HG02588 (cell line): ENCODE measurements around the gene CDH1.
"Not testable (repeated sequence)": the region's sequence is repeated elsewhere in the genome, so short reads cannot be mapped to it uniquely, and the experiment has no call there.

ENCODE experiments used
- ATAC-seq: cut with Tn5 transposase; IDR thresholded peaks from one replicate; pipeline ENCODE4 v1.9.1; 2021; ENCODE audit warnings: mild to moderate bottlenecking, moderate library complexity; ENCODE audit not compliant: unreplicated experiment

Gene CDH1

DNA sequence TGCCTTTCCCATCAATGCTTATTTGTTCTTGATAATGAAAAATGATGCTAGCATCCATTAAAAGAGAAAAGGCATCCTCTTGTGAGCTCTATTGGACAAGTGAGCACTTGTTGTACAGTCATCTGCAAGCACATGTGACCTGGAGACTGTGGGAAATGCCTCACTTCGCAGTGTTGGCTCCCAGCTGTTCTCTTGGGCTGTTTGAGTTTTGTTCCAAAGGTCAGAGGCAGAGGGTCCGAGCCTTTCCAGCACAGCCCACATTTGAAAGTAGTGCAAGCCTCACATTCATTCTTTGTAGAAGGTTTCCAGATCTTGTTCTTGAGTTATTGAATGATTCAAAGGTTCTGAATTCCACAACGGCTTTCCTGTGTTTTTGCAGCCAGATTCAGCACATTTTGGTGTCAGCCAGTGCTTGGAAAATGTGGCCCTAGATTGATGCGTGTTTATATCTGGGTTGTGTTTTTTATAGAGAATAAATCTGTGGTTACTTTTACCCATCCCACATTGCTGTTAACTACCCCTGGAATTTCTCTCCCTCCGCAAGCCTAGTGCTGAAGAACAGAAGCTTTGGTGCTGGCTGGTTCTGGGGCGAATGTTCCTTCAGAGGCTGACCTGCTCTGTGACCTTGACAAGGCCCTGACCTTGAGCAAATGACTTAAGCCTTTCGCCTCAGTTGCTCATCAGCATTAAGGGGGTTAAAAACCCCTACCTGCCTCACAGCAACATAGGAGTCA, 49.8 kb downstream of the CDH1 start:
- no peak for ATAC-seq

- ATAC-seq = not testable (repeated sequence)
Measured at GRCh38 chr16:68787419-68787807, 50.3 kb downstream of the CDH1 start.

GRCh38 chr16:68790130-68790761, 53.2 kb downstream of the CDH1 start:
- ATAC-seq = no peak

DNA sequence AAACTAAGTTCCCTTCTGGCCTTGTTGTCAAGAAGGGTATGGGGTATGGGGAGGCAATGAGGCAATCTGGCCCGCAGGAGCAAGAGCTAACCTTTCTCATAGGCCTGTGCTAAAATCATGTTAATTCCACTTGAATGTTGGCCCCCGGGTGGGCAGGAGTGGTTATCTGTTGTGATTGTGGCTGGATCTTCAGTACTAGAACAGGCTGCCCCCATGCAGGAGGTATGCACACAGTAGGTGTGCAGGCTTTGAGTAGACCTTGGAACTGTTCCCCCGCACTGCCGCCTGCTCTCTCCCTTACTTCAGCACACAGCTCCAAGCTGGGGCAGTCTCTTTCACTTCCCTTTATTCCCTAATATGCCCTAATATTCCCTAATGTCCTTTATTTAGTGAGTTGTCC, 53.9 kb downstream of the CDH1 start:
- ATAC-seq = no peak

GRCh38 chr16:68792465-68793324, 55.6 kb downstream of the CDH1 start:
- ATAC-seq = no peak

DNA sequence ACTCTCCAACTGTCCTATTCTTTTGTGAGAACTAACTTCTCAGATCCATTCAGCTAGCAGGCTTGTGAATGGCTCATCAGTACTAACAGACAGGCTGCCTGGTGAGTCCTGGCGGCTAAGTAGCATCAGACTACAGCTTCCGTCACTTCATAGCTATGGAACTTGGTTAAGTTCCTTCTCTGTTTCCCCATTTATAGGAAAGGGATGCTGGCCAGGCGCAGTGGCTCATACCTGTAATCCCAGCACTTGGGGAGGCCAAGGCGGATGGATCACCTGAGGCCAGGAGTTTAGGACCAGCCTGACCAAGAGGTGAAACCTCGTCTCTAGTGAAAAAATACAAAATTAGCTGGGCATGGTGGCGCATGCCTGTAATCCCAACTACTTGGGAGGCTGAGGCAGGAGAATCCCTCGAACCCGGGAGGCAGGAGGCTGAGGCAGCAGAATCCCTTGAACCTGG, 56.3 kb downstream of the CDH1 start:
- no peak for ATAC-seq

DNA sequence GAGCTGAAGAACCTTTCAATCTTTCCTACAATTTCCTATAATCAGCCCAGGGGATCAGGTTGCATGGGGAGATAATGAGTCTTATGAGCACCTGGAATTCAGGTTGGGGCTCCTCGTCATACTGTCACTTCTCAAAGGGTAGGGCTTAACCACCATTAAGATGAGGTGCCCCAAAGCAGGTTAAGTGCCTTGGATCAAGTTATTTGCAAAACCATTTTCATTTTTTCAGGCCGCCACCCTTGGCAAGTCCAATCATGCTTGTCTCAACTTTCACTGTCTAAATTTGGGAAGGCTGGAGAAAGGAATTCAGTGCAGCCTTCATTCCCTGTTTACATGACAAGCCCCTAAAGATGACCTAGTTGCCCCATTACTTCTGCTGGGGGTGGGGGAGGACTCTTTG, 61.3 kb downstream of the CDH1 start:
- no peak for ATAC-seq

DNA sequence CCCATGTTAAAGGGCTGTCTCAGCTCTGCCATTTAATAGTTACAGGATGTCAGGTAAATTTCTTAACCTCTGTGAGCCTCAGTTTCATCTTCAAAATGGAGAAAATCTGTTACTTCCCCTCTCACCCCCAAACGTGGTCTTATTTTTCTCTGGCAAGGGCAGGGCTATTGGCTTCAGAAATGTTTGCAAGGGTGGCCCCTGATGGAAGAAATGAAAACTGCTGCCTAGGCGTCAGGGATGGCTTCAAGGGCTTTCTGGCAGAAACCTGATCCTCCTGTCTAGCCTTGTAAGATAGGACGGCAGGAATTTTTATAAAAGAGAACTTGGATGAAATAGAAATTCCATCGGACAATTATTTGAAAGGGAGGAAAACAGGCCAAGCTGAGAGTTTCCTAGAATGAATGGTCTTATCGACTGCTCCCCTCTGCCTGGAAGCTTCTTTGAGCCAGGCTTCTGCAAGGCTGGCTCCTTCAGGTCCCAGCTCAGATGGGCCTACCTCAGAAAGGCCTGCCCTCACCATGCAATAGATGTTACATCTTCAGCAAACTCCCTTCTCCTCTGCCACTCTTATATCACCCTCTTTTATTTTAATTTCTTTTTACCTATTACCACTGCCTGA, 63.3 kb downstream of the CDH1 start:
- peak; percentile 51 for ATAC-seq

DNA sequence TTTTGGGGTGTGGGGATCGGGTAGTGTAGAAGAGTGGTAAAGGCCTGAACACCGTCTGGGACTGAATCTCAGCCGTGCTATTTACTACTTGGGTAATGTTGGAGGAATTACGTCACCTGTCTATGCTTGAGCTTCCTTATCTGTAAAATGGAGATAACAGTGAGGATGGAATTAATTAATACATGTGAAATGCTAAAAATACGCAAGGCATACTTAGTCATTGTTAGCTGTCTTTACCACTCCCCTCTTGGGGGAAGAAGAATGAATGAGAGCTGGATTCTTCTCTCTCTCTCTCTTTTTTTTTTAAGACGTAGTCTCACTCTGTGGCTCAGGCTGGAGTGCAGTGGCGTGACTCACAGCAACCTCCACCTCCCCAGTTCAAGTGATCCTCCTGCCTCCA, 65.1 kb downstream of the CDH1 start:
- no peak for ATAC-seq

GRCh38 chr16:68806422-68806821, 69.3 kb downstream of the CDH1 start:
- no peak for ATAC-seq

DNA sequence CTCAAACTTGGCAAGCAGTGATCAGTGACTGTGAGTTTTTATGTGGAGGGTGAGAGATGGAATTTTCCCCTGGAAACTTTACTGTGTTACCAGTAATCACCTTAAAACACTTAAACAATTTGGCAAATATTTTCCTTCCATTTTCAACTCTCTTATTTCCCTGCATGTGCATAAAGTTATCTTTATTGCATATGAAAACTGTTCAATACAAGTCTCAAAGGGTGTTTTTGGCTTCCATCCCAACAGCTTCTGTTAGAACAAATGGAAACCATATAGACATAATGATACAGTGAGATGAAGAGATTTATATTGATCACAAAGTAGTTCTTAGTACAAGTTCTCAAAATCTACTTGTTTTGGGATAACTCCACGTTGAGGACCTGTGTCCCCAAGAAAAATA, 69.9 kb downstream of the CDH1 start:
- no peak for ATAC-seq

DNA sequence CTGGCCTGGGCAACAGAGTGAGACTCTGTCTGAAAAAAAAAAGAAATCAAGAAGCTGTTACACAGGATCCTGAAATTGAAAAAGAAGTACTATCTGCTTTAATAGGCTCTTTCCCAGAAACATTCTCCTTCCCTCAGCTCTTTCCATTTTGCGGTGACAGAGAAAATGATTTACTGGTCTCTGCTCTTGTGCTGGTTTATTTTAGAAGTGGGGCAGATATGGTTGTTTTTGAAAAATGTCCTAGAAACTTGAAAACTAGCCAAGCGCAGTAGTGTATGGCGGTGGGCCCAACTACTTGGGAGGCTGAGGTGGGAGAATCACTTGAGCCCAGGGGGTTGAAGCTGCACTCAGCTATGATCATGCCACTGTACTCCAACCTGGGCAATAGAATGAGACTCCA, 77.4 kb downstream of the CDH1 start:
- ATAC-seq = no peak

- ATAC-seq = no peak
Measured at GRCh38 chr16:68823401-68824135, 86.5 kb downstream of the CDH1 start.

DNA sequence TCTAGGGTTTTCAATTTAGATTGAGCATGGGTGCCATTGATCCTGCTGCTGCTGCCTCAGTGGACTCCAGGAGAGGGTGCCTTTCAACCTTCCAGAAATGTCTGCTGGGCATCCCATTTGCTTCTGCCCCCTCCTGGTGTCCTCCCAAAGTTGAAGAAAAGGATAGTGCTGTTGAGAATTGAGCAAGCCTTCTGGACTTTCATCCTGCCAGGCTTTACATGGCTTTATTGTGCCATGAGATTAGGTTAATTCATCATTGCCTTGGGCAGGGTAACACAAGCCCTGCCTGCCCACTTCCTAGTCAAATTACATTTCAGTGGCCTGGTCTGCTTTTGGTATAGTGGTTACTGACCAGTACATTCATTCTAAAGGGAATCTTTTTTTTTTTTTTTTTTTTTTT, 88.3 kb downstream of the CDH1 start:
- no peak for ATAC-seq

GRCh38 chr16:68826652-68827051, 89.6 kb downstream of the CDH1 start:
- no peak for ATAC-seq

DNA sequence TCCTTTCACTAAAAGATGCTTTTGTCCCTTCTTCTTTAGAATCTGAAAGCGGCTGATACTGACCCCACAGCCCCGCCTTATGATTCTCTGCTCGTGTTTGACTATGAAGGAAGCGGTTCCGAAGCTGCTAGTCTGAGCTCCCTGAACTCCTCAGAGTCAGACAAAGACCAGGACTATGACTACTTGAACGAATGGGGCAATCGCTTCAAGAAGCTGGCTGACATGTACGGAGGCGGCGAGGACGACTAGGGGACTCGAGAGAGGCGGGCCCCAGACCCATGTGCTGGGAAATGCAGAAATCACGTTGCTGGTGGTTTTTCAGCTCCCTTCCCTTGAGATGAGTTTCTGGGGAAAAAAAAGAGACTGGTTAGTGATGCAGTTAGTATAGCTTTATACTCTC, 96.2 kb downstream of the CDH1 start:
- no peak for ATAC-seq

DNA sequence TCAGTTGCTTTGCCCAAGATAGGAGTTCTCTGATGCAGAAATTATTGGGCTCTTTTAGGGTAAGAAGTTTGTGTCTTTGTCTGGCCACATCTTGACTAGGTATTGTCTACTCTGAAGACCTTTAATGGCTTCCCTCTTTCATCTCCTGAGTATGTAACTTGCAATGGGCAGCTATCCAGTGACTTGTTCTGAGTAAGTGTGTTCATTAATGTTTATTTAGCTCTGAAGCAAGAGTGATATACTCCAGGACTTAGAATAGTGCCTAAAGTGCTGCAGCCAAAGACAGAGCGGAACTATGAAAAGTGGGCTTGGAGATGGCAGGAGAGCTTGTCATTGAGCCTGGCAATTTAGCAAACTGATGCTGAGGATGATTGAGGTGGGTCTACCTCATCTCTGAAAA, 97.5 kb downstream of the CDH1 start:
- ATAC-seq = no peak

GRCh38 chr16:68835970-68836369, 98.9 kb downstream of the CDH1 start:
- ATAC-seq = no peak

- no peak for ATAC-seq
Measured at GRCh38 chr16:68839831-68840230, 102.7 kb downstream of the CDH1 start.

DNA sequence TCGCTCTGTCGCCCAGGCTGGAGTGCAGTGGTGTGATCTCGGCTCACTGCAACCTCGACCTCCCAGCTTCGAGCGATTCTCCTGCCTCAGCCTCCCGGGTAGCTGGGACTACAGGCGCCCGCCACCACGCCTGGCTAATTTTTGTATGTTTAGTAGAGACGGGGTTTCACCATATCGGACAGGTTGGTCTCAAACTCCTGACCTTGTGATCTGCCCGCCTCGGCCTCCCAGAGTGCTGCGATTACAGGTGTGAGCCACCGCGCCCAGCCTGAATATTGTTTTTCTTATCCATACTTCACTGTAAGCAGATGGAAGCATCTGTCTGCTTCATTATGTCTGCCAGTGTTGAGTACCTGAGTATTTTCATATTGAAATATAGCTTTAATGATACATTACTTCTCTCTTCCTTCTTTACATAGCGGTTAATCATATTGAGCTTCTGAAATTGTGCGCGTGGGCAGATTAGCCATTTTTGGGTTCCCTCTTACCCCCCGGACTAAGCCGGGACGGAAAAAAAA, 105.9 kb downstream of the CDH1 start:
- not testable (repeated sequence) for ATAC-seq
